GM13977 (cell line): ENCODE data around the gene ZNF287.
A peak's percentile ranks its signal among the peaks of the same experiment; 100 is the strongest.

ENCODE experiments used
- DNase-seq: peaks from one replicate; pipeline ENCODE4 v3.0.0; 2012; ENCODE audit warnings: low spot score
- CTCF ChIP-seq: IDR thresholded peaks from 2 replicates; pipeline ENCODE4 v1.5.1; 2012; ENCODE audit warnings: mild to moderate bottlenecking, control low read depth; ENCODE audit not compliant: insufficient read depth; ENCODE audit errors: extremely low read depth, missing control alignments
- in situ Hi-C: fragments of 300-500 bp; cut with MboI; formaldehyde crosslinking; loops from one replicate; pipeline ENCODE4 v1.12.0; 2022; ENCODE audit warnings: low sequenced_read_pairs, low pct_unique_long_range_greater_than_20kb, mixed read lengths, inconsistent platforms; ENCODE audit not compliant: unreplicated experiment

Gene ZNF287

GRCh38 chr17:16584273-16584995 is 15.4 kb upstream of the ZNF287 start:
- DNase-seq = peak; percentile 87
- TF ChIP-seq CTCF = peak; percentile 92
- in situ Hi-C loops = no loop called here

GRCh38 chr17:16583781-16584180 is 14.8 kb upstream of the ZNF287 start:
- TF ChIP-seq CTCF = no peak
- in situ Hi-C loops = no loop called here
- no peak for DNase-seq

- in situ Hi-C loops = no loop called here
- TF ChIP-seq CTCF = no peak
- no peak for DNase-seq
Measured at GRCh38 chr17:16573466-16573865, 4.5 kb upstream of the ZNF287 start.

- no peak for DNase-seq
- TF ChIP-seq CTCF = no peak
- in situ Hi-C loops = no loop called here
Measured at GRCh38 chr17:16569358-16569712, 331 bp upstream of the ZNF287 start.

- in situ Hi-C loops = no loop called here
Measured at GRCh38 chr17:16552637-16553045, 16.4 kb downstream of the ZNF287 start.

GRCh38 chr17:16551878-16552636 is 16.9 kb downstream of the ZNF287 start:
- no peak for TF ChIP-seq CTCF
- in situ Hi-C loops = no loop called here
- no peak for DNase-seq

More at GRCh38 chr17:16552637-16553045, 16.4 kb downstream of the ZNF287 start:
- DNase-seq = no peak
- TF ChIP-seq CTCF = no peak

- no peak for DNase-seq
- TF ChIP-seq CTCF = no peak
- in situ Hi-C loops = no loop called here
Measured at GRCh38 chr17:16537130-16537458, 31.9 kb downstream of the ZNF287 start.
